GM12878 (cell line): ENCODE results near the gene TRPM7. TPM values are rescaled to one million over a fixed set of nuclear protein-coding genes. Genes with fewer than 3 reads are reported as not detected.
A peak's percentile ranks its signal among the peaks of the same experiment; 100 is the strongest.

Experiments used
- ATAC-seq: fragments of 200-7000 bp; cut with Tn5 transposase; 3 replicates; pipeline ENCODE4 v1.9.1; 2020; ENCODE audit warnings: mild to moderate bottlenecking, moderate library complexity
- BruUV-seq: library from RNA; stranded (reverse); fragments of 400-500 nt; replicated peaks from 2 replicates; lab custom pipeline; 2021; lab: Mats Ljungman, UMichigan
- CTCF ChIA-PET: fragments of 300-600 bp; sonication (Branson Sonifier 250); formaldehyde crosslinking; extraction: SDS; loops from one replicate; lab custom pipeline; 2021; ENCODE audit warnings: inconsistent platforms; lab: Yijun Ruan, JAX
- POLR2A ChIA-PET: fragments of 350-600 bp; formaldehyde crosslinking; extraction: SDS; loops from one replicate; lab custom pipeline; 2021; ENCODE audit warnings: inconsistent platforms; lab: Charles Lee
- RAD21 ChIA-PET: fragments of 300-600 bp; sonication (Branson Sonifier 250); formaldehyde crosslinking; loops from one replicate; lab custom pipeline; 2023; ENCODE audit warnings: antibody characterized with exemption; ENCODE audit not compliant: unreplicated experiment; lab: Charles Lee
- SMC1A ChIA-PET: fragments of 300-600 bp; sonication (Branson Sonifier 250); formaldehyde crosslinking; loops from one replicate; lab custom pipeline; 2023; ENCODE audit not compliant: unreplicated experiment, uncharacterized antibody; lab: Charles Lee
- DNase-seq: peaks from one replicate; pipeline ENCODE4 v3.0.0-alpha.2; 2011; ENCODE audit warnings: low read depth, low spot score
- FAIRE-seq: peaks from 3 replicates; lab custom pipeline; 2011; peaks lifted over from hg19 to GRCh38; lab: Jason Lieb, UNC
- H2AFZ ChIP-seq: 2 replicates; pipeline ENCODE4 v1.6.0; 2011; ENCODE audit warnings: low read depth, low read length, control low read depth; ENCODE audit not compliant: control insufficient read depth
- H3K27ac ChIP-seq: 2 replicates; pipeline ENCODE4 v1.5.1; 2011; ENCODE audit warnings: control low read depth; ENCODE audit not compliant: control insufficient read depth, insufficient read depth
- H3K27me3 ChIP-seq, 2 experiments: replicated peaks in 1 of 2; 2 replicates each; pipeline versions ENCODE4 v1.6.0 to v1.6.1; 2011; ENCODE audit warnings: low read length in 1 of 2; ENCODE audit not compliant: control insufficient read depth in 2 of 2, insufficient read depth in 2 of 2
- H3K36me3 ChIP-seq, 2 experiments: 2 replicates each; pipeline ENCODE4 v1.5.1; 2011; ENCODE audit warnings: low read length in 1 of 2; ENCODE audit not compliant: control insufficient read depth in 2 of 2, insufficient read depth in 2 of 2
- H3K4me1 ChIP-seq: 2 replicates; pipeline ENCODE4 v1.6.1; 2011; ENCODE audit warnings: mild to moderate bottlenecking, low read length, moderate library complexity, mixed read lengths; ENCODE audit not compliant: control insufficient read depth, insufficient read depth
- H3K4me2 ChIP-seq: 2 replicates; pipeline ENCODE4 v1.6.0; 2011; ENCODE audit warnings: control low read depth; ENCODE audit not compliant: control insufficient read depth, insufficient read depth
- H3K4me3 ChIP-seq: fragments of 200-600 bp; sonication (generic); 2 replicates; pipeline ENCODE4 v1.5.1; 2016
- H3K79me2 ChIP-seq: 2 replicates; pipeline ENCODE4 v1.6.0; 2011; ENCODE audit warnings: low read length; ENCODE audit not compliant: control insufficient read depth, insufficient read depth
- H3K9ac ChIP-seq: 2 replicates; pipeline ENCODE4 v1.8.0; 2011; ENCODE audit warnings: low read length, control low read depth, mixed read lengths; ENCODE audit not compliant: control insufficient read depth, insufficient read depth
- H3K9me3 ChIP-seq: replicated peaks from 3 replicates; pipeline ENCODE4 v1.5.1; 2011; ENCODE audit warnings: mild to moderate bottlenecking, low read length; ENCODE audit not compliant: control insufficient read depth, insufficient read depth
- H4K20me1 ChIP-seq: 2 replicates; pipeline ENCODE4 v1.6.0; 2011; ENCODE audit not compliant: control insufficient read depth, insufficient read depth
- ATF3 ChIP-seq: IDR thresholded peaks from 2 replicates; pipeline ENCODE4 v1.6.1; 2011; ENCODE audit warnings: low read depth, mild to moderate bottlenecking, low read length, moderate library complexity, borderline replicate concordance; ENCODE audit errors: extremely low read depth
- CHD2 ChIP-seq: IDR thresholded peaks from 2 replicates; pipeline ENCODE4 v1.6.1; 2011; ENCODE audit warnings: low read depth, low read length, improper control_type of control experiment, borderline replicate concordance
- E4F1 ChIP-seq: fragments of 450-650 bp; IDR thresholded peaks from 2 replicates; pipeline ENCODE4 v1.6.1; 2018; ENCODE audit warnings: borderline replicate concordance, mild to moderate bottlenecking; ENCODE audit not compliant: partially characterized antibody
- EGR1 ChIP-seq, 2 experiments: IDR thresholded peaks; 1 replicate in 1 of 2; 2 replicates in 1 of 2; pipeline ENCODE4 v1.6.1; 2011 to 2012; ENCODE audit warnings: low read depth in 2 of 2, low read length in 2 of 2, borderline replicate concordance in 1 of 2, mild to moderate bottlenecking in 1 of 2, moderate library complexity in 1 of 2
- ELK1 ChIP-seq: IDR thresholded peaks from 2 replicates; pipeline ENCODE4 v1.6.1; 2012; ENCODE audit warnings: low read depth, low read length, improper control_type of control experiment
- RELB ChIP-seq: fragments of 450-650 bp; IDR thresholded peaks from 2 replicates; pipeline ENCODE4 v1.6.1; 2017; ENCODE audit warnings: low read depth, mild to moderate bottlenecking, moderate library complexity
- SMC3 ChIP-seq: IDR thresholded peaks from 2 replicates; pipeline ENCODE4 v1.6.1; 2011; ENCODE audit warnings: low read length, improper control_type of control experiment, borderline replicate concordance
- TAF1 ChIP-seq: IDR thresholded peaks from 2 replicates; pipeline ENCODE4 v1.6.1; 2011; ENCODE audit warnings: mild to moderate bottlenecking, low read depth, low read length, borderline replicate concordance
- TCF7 ChIP-seq: IDR thresholded peaks from 2 replicates; pipeline ENCODE4 v1.6.1; 2014; ENCODE audit warnings: antibody characterized with exemption, borderline replicate concordance
- ZBTB4 ChIP-seq: fragments of 450-650 bp; formaldehyde crosslinking; IDR thresholded peaks from 2 replicates; pipeline ENCODE4 v1.4.0; 2022; ENCODE audit warnings: mild to moderate bottlenecking, moderate library complexity
- ZNF217 ChIP-seq: fragments of 450-650 bp; IDR thresholded peaks from 2 replicates; pipeline ENCODE4 v1.6.1; 2017; ENCODE audit warnings: antibody characterized with exemption, mild to moderate bottlenecking
- WGBS: methylation state at CpG from one replicate; pipeline ENCODE4 v1.1.6; 2016; ENCODE audit warnings: low lambda C conversion rate; ENCODE audit not compliant: insufficient replicate concordance, insufficient coverage; ENCODE audit errors: missing lambda C conversion rate; 5-methylcytosine and 5-hydroxymethylcytosine counted together
- in situ Hi-C: fragments of 300-500 bp; cut with MboI; formaldehyde crosslinking; loops from 9 replicates; pipeline ENCODE4 v1.14.3; 2018; ENCODE audit warnings: mixed read lengths
- intact Hi-C: fragments of 100-400 bp; cut with micrococcal nuclease; formaldehyde crosslinking; loops from one replicate; pipeline ENCODE4 v1.14.2; 2022; ENCODE audit not compliant: unreplicated experiment
- polyA plus RNA-seq, 11 experiments: library from polyadenylated mRNA; depleted of rRNA in 4 of 11; unstranded in 6 of 11; stranded (reverse) in 5 of 11; fragments of >200 nt; fragmentation: Nextera tagmentation in 4 of 11; fragmentation: Illumina TruSeq in 1 of 11; extraction: Ambion mirVana in 4 of 11; extraction: Trizol in 1 of 11; gene quantifications; 1 replicate in 1 of 11; 2 replicates in 10 of 11; pipeline versions ENCODE4 v1.2.1 to v1.2.3, GENCODE V29; 2011 to 2016; ENCODE audit warnings: inconsistent platforms in 2 of 11, missing spikeins in 2 of 11, low read depth in 1 of 11
- total RNA-seq, 4 experiments: library from RNA; depleted of rRNA in 3 of 4; stranded (reverse); fragments of >200 nt in 3 of 4; fragmentation: Illumina TruSeq in 1 of 4; extraction: Trizol in 1 of 4; gene quantifications; 2 replicates each; pipeline versions ENCODE4 v1.2.1 to v1.2.3, GENCODE V29; 2013 to 2021

TRPM7 gene
- total and polyA plus RNA-seq, 10 of the 15 experiments (the other 5 are each of a cell fraction or from before 2014, with no cell fraction given) = 4.5 to 49.7 (median 22.5) TPM

- TF ChIP-seq ATF3 = peak; percentile 96
- TF ChIP-seq, all 136 proteins: peak for 58
These were observed at the start of gene TRPM7 (continued) for GRCh38 chr15:50686469-50687301.

GRCh38 chr15:50735156-50735555 lies 48.6 kb upstream of the TRPM7 start:
- H3K27ac ChIP-seq = no peak overlapping the region
- CTCF ChIA-PET = no interaction called here
- peaks cover 3 to 17% of the 10 kb centered on the region in 2 experiments for H3K36me3 ChIP-seq
- H3K4me1 ChIP-seq = no peaks in the 10 kb centered on the region
- WGBS = 100% methylated on average over 4 of the region's 4 CpGs
- TSS peak; percentile 25 for BruUV-seq
- no peak overlapping the region for H3K4me2 ChIP-seq
- ATAC-seq = no peak
- no peaks in the 10 kb centered on the region for H3K27me3 ChIP-seq
- no peaks in the 10 kb centered on the region for H4K20me1 ChIP-seq
- DNase-seq = no peak
- in situ Hi-C loops = no loop called here
- H2AFZ ChIP-seq = no peak overlapping the region
- RAD21 ChIA-PET = no interaction called here
- no peak for FAIRE-seq
- H3K4me3 ChIP-seq = no peak overlapping the region
- intact Hi-C loops = no loop called here
- SMC1A ChIA-PET = interaction anchor here (0.6 kb wide), 1 partner anchor 161 kb away, joined by 3 read pairs; no protein-coding TSS in a partner anchor
- H3K9me3 ChIP-seq = no peaks in the 10 kb centered on the region; the same call in 2 of the 3 replicates
- H3K79me2 ChIP-seq = no peaks in the 10 kb centered on the region
- no peak overlapping the region for H3K9ac ChIP-seq
- POLR2A ChIA-PET = no interaction called here
- TF ChIP-seq CHD2 (no peak), SMC3 (no peak), TCF7 (no peak), ELK1 (no peak), E4F1 (no peak), TAF1 (no peak), EGR1 (IDR thresholded peaks at IDR 0.05; ENCODE audit: borderline replicate concordance in 1 of 2, low read depth in 2 of 2, low read length in 2 of 2) (no peak), RELB (no peak), ZBTB4 (CRISPR knock-in tag) (no peak), ZNF217 (no peak)
